ENCODE data around the gene GHITM.
"Not testable (repeated sequence)": the region's sequence is repeated elsewhere in the genome, so short reads cannot be mapped to it uniquely, and the experiment has no call there.

GHITM gene

GRCh38 chr10:84135836-84136235 lies 3.5 kb upstream of the GHITM start:
- no peak for DNase-seq (ENCODE audit: low read depth)
- no peak overlapping the region for H3K4me3 ChIP-seq (ENCODE audit: low read depth, low read length)
- TF ChIP-seq CTCF (conservative IDR thresholded peaks at IDR 0.05; ENCODE audit: low read depth, low read length), result no peak

- no peak for DNase-seq (ENCODE audit: low read depth)
- H3K4me3 ChIP-seq (ENCODE audit: low read depth, low read length), result no peak overlapping the region
- no peak for TF ChIP-seq CTCF (conservative IDR thresholded peaks at IDR 0.05; ENCODE audit: low read depth, low read length)
Measured at GRCh38 chr10:84137811-84138210, 1.5 kb upstream of the GHITM start.

- peak overlapping the region; percentile 62 for H3K4me3 ChIP-seq (ENCODE audit: low read depth, low read length)
- peak; percentile 45 for DNase-seq (ENCODE audit: low read depth)
- no peak for TF ChIP-seq CTCF (conservative IDR thresholded peaks at IDR 0.05; ENCODE audit: low read depth, low read length)
Measured at GRCh38 chr10:84138478-84139125, 707 bp upstream of the GHITM start.

GRCh38 chr10:84140036-84140379 lies 699 bp downstream of the GHITM start:
- peak overlapping the region; percentile 99 for H3K4me3 ChIP-seq (ENCODE audit: low read depth, low read length)
- peak; percentile 51 for DNase-seq (ENCODE audit: low read depth)
- TF ChIP-seq CTCF (conservative IDR thresholded peaks at IDR 0.05; ENCODE audit: low read depth, low read length), result no peak

- H3K4me3 ChIP-seq (ENCODE audit: low read depth, low read length), result no peak overlapping the region
- no peak for TF ChIP-seq CTCF (conservative IDR thresholded peaks at IDR 0.05; ENCODE audit: low read depth, low read length)
- DNase-seq (ENCODE audit: low read depth), result no peak
Measured at GRCh38 chr10:84147347-84147746, 8.0 kb downstream of the GHITM start.

- TF ChIP-seq CTCF (conservative IDR thresholded peaks at IDR 0.05; ENCODE audit: low read depth, low read length), result peak; percentile 77
- H3K4me3 ChIP-seq (ENCODE audit: low read depth, low read length), result not testable (repeated sequence)
- DNase-seq (ENCODE audit: low read depth), result peak; percentile 81
Measured at GRCh38 chr10:84148006-84148597, 8.8 kb downstream of the GHITM start.

GRCh38 chr10:84149854-84150253 lies 10.5 kb downstream of the GHITM start:
- TF ChIP-seq CTCF (conservative IDR thresholded peaks at IDR 0.05; ENCODE audit: low read depth, low read length), result no peak
- no peak overlapping the region for H3K4me3 ChIP-seq (ENCODE audit: low read depth, low read length)

More at GRCh38 chr10:84149854-84150253, 10.5 kb downstream of the GHITM start:
- DNase-seq (ENCODE audit: low read depth), result no peak
